Epithelial cell of esophagus (primary cell): ENCODE measurements around the gene DCUN1D3.
A peak's percentile ranks its signal among the peaks of the same experiment; 100 is the strongest.
"Not testable (repeated sequence)": the region's sequence is repeated elsewhere in the genome, so short reads cannot be mapped to it uniquely, and the experiment has no call there.

Experiments
- DNase-seq: peaks from one replicate; pipeline ENCODE4 v3.0.0; 2010; ENCODE audit warnings: low read depth
- H3K4me3 ChIP-seq: 2 replicates; pipeline ENCODE4 v1.5.1; 2011; ENCODE audit warnings: mild to moderate bottlenecking, low read length, control low read depth
- CTCF ChIP-seq: IDR thresholded peaks from 2 replicates; pipeline ENCODE4 v1.5.1; 2011; ENCODE audit warnings: low read depth, mild to moderate bottlenecking, low read length, control low read depth, inconsistent platforms; ENCODE audit not compliant: insufficient read depth; ENCODE audit errors: missing control alignments

The DCUN1D3 gene

DNA sequence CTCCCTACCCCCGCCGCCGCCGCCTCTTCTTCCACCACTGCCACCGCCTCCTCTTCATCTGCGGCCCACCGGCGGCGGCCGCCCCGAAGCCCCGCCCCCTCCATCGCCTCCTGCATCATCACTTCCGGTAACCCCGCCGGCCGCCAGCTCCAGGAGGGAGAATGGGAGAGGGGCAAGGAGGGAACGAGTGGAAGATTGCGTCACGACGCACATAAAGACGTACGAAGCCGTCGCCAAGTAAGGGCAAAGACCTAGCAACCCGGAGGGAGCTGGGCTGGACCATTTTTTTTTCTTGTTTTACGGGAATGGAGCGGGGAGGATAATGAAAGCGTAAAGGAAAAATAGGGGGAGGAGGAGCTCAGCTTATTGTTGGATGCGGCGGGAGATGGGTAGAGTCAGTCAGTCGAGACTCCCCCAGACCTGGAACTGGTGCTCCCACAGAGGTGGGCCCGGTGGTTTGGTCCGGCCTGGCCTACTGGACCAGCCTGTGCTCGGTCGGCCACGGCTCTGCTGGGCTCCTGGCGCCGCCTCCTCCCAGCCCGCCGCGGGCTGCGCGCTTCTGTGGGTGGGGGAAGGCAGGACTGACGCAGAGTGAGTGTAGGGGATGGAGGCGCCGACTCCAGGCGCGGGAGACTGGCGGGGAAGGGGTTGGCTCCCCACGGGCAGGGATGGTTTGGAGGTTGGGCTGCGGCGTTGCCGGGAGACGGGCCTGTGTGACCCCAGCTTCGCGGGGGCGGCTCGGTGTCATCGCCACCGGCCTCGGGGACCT lies at the start of gene DCUN1D3, which contains the start of gene LYRM1:
TSS of gene DCUN1D3 (minus strand) at position 60 of the 769 bp plus-strand sequence. CDS start 37,820 bp downstream, outside the sequence.
TSS of gene LYRM1 (plus strand) at position 473 of the 769 bp plus-strand sequence. CDS start 14,785 bp downstream, outside the sequence.
- TF ChIP-seq CTCF: no peak
- peak; percentile 98 for DNase-seq
- peak within 1 kb of the TSS; percentile 84 for H3K4me3 ChIP-seq

DNA sequence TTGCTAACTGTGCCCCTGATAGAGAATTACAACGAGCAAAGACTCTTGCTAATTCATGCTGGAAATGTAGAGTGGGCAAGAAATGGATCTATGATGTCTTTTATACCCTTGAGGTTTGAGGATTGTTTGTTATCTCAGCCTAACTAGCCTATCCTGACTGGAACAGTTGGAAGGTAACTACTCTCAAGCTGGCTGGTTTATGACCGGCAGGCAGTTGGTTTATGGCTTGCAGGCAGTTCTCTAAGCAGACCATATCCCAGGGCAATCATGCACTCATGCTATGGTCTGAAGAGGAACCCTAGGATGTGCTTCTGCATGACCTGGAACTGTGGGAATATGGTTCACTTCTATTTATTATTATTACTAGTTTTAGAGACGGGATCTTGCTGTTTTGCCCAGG lies 49.5 kb upstream of the DCUN1D3 start:
- TF ChIP-seq CTCF: no peak
- DNase-seq: no peak
- H3K4me3 ChIP-seq: no peak overlapping the region

GRCh38 chr16:20948444-20948843 lies 48.3 kb upstream of the DCUN1D3 start:
- no peak overlapping the region for H3K4me3 ChIP-seq
- TF ChIP-seq CTCF: no peak
- DNase-seq: no peak

DNA sequence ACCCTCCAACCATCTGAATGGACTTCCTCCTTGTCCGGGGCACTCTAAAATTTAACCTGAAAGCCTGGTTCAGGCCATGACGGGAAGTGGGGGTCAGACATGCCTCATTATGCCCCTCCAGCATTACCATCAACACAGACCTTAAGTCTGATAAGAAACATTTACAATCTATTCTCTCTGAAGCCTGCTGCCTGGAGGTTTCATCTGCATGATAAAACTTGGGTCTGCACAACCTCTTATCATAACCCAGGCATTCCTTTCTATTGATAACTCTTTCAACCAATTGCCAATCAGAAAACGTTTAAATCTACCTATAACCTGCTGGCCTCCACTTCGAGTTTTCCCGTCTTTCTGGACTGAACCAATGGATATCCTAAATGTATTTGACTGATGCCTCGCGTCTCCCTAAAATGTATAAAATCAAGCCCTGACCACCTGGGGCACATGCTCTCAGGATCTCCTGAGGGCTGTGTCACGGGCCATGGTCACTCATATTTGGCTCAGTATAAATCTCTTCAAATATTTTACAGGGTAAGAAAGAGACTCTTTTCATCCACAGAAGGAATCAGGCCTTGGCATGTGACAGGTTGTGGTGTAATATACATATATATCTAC lies 46.0 kb upstream of the DCUN1D3 start:
- no peak overlapping the region for H3K4me3 ChIP-seq
- no peak for DNase-seq
- no peak for TF ChIP-seq CTCF

DNA sequence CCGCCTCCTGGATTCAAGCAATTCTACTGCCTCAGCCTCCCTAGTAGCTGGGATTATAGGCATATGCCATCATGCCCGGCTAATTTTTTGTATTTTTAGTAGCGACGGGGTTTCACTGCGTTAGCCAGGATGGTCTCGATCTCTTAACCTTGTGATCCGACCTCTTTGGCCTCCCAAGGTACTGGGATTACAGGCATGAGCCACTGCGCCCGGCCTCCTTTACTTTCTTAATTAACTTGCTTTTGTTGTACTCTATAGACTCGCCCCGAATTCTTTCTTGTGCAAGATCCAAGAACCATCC lies 45.4 kb upstream of the DCUN1D3 start:
- not testable (repeated sequence) for H3K4me3 ChIP-seq, DNase-seq

DNA sequence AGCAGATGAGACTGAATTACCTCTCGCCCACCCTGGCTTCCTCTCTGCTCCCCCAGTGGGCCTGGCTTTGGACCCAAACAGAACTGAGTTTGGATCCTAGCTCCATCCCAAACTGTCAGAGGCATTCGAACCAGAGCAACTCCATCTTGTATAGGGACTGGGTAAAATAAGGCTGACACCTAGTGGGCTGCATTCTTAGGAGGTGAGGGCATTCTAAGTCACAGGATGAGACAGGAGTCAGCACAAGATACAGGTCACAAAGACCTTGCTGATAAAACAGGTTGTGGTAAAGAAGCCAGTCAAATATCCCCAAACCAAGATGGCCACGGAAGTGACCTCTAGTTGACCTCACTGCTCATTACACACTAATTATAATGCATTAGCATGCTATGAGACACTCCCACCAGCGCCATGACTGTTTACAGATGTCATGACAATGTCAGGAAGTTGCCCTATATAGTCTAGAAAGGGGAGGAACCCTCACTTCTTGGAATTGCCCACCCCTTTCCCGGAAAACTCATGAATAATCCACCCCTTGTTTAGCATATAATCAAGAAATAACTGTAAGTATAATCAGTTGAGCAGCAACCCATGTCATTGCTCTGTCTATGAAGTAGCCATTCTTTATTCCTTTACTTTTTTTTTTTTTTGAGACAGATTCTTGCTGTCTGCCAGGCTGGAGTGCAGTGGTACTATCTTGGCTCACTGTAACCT lies 44.9 kb upstream of the DCUN1D3 start:
- DNase-seq: peak; percentile 39
- TF ChIP-seq CTCF: peak; percentile 6
- H3K4me3 ChIP-seq: no peak overlapping the region

- no peak overlapping the region for H3K4me3 ChIP-seq
- no peak for TF ChIP-seq CTCF
- DNase-seq: peak; percentile 19
Measured at GRCh38 chr16:20942256-20942655, 42.1 kb upstream of the DCUN1D3 start.
